OCI-LY3 (cell line): ENCODE data around the gene ARCN1.

Experiments
- CTCF ChIP-seq: fragments of 200-600, 300-600 bp; sonication (generic); IDR thresholded peaks from 2 replicates; pipeline ENCODE4 v1.5.1; 2014; ENCODE audit warnings: antibody characterized with exemption, low read length, low read depth
- EZH2phosphoT487 ChIP-seq: fragments of 200-600 bp; shearing (Covaris generic); IDR thresholded peaks from 2 replicates; pipeline ENCODE4 v1.6.1; 2018; ENCODE audit warnings: antibody characterized with exemption, mixed run types, low read depth

GRCh38 chr11:118532091-118532490, 40.1 kb upstream of the ARCN1 start:
- TF ChIP-seq CTCF (no peak), EZH2phosphoT487 (no peak)
